K562 (cell line): Measurements from ENCODE around the gene ULK1. TPM values are rescaled to one million over a fixed set of nuclear protein-coding genes. Genes with fewer than 3 reads are reported as not detected.

Experiments
- BRF1 ChIP-seq: IDR thresholded peaks from 3 replicates; pipeline ENCODE4 v1.6.1; 2011; ENCODE audit warnings: borderline replicate concordance, mild to moderate bottlenecking; ENCODE audit not compliant: insufficient read length; ENCODE audit errors: extremely low read depth
- CBX3 ChIP-seq, 2 experiments: IDR thresholded peaks; 1 replicate in 1 of 2; 2 replicates in 1 of 2; pipeline ENCODE4 v1.6.1; 2012; ENCODE audit warnings: inconsistent platforms in 2 of 2, low read length in 2 of 2, borderline replicate concordance in 1 of 2, control low read depth in 1 of 2
- L3MBTL2 ChIP-seq: fragments of 450-650 bp; IDR thresholded peaks from 2 replicates; pipeline ENCODE4 v1.6.1; 2016; ENCODE audit warnings: mild to moderate bottlenecking, moderate library complexity
- MYC ChIP-seq, 2 experiments: fragments of 250-450 bp in 1 of 2; sonication (Bioruptor Pico) in 1 of 2; IDR thresholded peaks; 2 replicates each; pipeline versions ENCODE4 v1.5.1 to v1.6.1; 2012 to 2021; ENCODE audit warnings: low read depth in 2 of 2, borderline replicate concordance in 1 of 2, improper control_type of control experiment in 1 of 2, low read length in 1 of 2, mild to moderate bottlenecking in 1 of 2, moderate library complexity in 1 of 2
- RCOR1 ChIP-seq, 2 experiments: IDR thresholded peaks; 2 replicates each; pipeline ENCODE4 v1.6.1; 2012; ENCODE audit warnings: low read depth in 2 of 2, low read length in 2 of 2, borderline replicate concordance in 1 of 2, improper control_type of control experiment in 1 of 2
- RNF219 ChIP-seq: fragments of 250-450 bp; sonication (Bioruptor Pico); IDR thresholded peaks from 2 replicates; pipeline ENCODE4 v1.5.0; 2022; ENCODE audit warnings: mild to moderate bottlenecking
- RREB1 ChIP-seq: fragments of 250-450 bp; sonication (Bioruptor Pico); IDR thresholded peaks from 2 replicates; pipeline ENCODE4 v1.4.0; 2020
- SIX5 ChIP-seq, 2 experiments: IDR thresholded peaks; 2 replicates each; pipeline ENCODE4 v1.6.1; 2011; ENCODE audit warnings: low read length in 2 of 2, borderline replicate concordance in 1 of 2, low read depth in 1 of 2, mild to moderate bottlenecking in 1 of 2, moderate library complexity in 1 of 2; ENCODE audit not compliant: insufficient read depth in 1 of 2
- SP1 ChIP-seq: sonication (generic); formaldehyde crosslinking; IDR thresholded peaks from 2 replicates; pipeline ENCODE4 v1.8.1; 2022; ENCODE audit warnings: mild to moderate bottlenecking, missing genetic modification reagents
- ZBTB12 ChIP-seq: fragments of 250-450 bp; sonication (Bioruptor Pico); IDR thresholded peaks from 2 replicates; pipeline ENCODE4 v1.4.0; 2020
- ZNF133 ChIP-seq: fragments of 250-450 bp; sonication (Bioruptor Pico); IDR thresholded peaks from 2 replicates; pipeline ENCODE4 v1.4.0; 2020; ENCODE audit warnings: mild to moderate bottlenecking
- ZNF282 ChIP-seq: sonication (generic); formaldehyde crosslinking; IDR thresholded peaks from 2 replicates; pipeline ENCODE4 v1.8.1; 2023; ENCODE audit warnings: missing genetic modification reagents
- ZNF324 ChIP-seq: fragments of 250-450 bp; sonication (Bioruptor Pico); IDR thresholded peaks from 2 replicates; pipeline ENCODE4 v1.4.0; 2020; ENCODE audit warnings: mild to moderate bottlenecking
- polyA plus RNA-seq, 8 experiments: library from polyadenylated mRNA; depleted of rRNA in 4 of 8; stranded (reverse) in 5 of 8; unstranded in 3 of 8; fragments of >200 nt; fragmentation: Nextera tagmentation in 2 of 8; fragmentation: Illumina TruSeq in 1 of 8; extraction: Ambion mirVana in 2 of 8; extraction: Trizol in 1 of 8; gene quantifications; 2 replicates each; pipeline versions ENCODE4 v1.2.1 to v1.2.3, GENCODE V29; 2011 to 2014; ENCODE audit warnings: inconsistent platforms in 1 of 8, missing spikeins in 1 of 8
- total RNA-seq, 7 experiments: library from RNA; depleted of rRNA in 6 of 7; stranded (reverse); fragments of >200 nt in 6 of 7; fragmentation: Illumina TruSeq in 2 of 7; extraction: Trizol in 2 of 7; gene quantifications; 2 replicates each; pipeline versions ENCODE4 v1.2.1 to v1.2.3, GENCODE V29; 2011 to 2021; ENCODE audit warnings: low replicate concordance in 1 of 7

The ULK1 gene
- total and polyA plus RNA-seq, 9 of the 15 experiments (the other 6 are each of a cell fraction or from before 2014, with no cell fraction given): 0.15 to 29.4 (median 2.5) TPM

- peak; percentile 69; the same call in 1 of the 2 replicates for TF ChIP-seq RREB1 (CRISPR knock-in tag)
- TF ChIP-seq CBX3 (IDR thresholded peaks at IDR 0.05; ENCODE audit: borderline replicate concordance in 1 of 2, low read length in 2 of 2): 0 out of 3 replicates have a peak, but pooled peaks of 1 of the 2 experiments have one; percentile 21
- 0 out of 2 replicates have a peak, but pooled peaks have one; percentile 15 for TF ChIP-seq ZNF282 (CRISPR knock-in tag)
- TF ChIP-seq ZNF324 (CRISPR knock-in tag): no peak
- TF ChIP-seq RNF219: no peak
- peak in 1 of 2 experiments; percentile 50; a peak in 1 of 4 replicates for TF ChIP-seq RCOR1 (IDR thresholded peaks at IDR 0.05; ENCODE audit: borderline replicate concordance in 1 of 2, low read depth in 2 of 2, low read length in 2 of 2)
- no peak for TF ChIP-seq BRF1
- TF ChIP-seq L3MBTL2: peak; percentile 65; the same call in 1 of the 2 replicates
- peak; percentile 64 for TF ChIP-seq ZBTB12 (CRISPR knock-in tag)
- TF ChIP-seq SIX5 (IDR thresholded peaks at IDR 0.05; ENCODE audit: borderline replicate concordance in 1 of 2, insufficient read depth in 1 of 2, low read depth in 1 of 2, low read length in 2 of 2): peak; percentile 5 to 8; a peak in 1 of 4 replicates
- TF ChIP-seq ZNF133: no peak
- peak; percentile 17; the same call in 1 of the 2 replicates for TF ChIP-seq SP1
- peak; percentile 84 for TF ChIP-seq MYC (IDR thresholded peaks at IDR 0.05; ENCODE audit: low read depth, low read length)
- TF ChIP-seq MYC (CRISPR knock-in tag; IDR thresholded peaks at IDR 0.05; ENCODE audit: borderline replicate concordance, low read depth): no peak
These were observed 55.2 kb downstream of the ULK1 start, which contains the start of gene EP400 (continued) for GRCh38 chr12:131949431-131950181.
